GM20431 (cell line): ENCODE measurements around the gene DUSP19.
"Not testable (repeated sequence)": the region's sequence is repeated elsewhere in the genome, so short reads cannot be mapped to it uniquely, and the experiment has no call there.

Source experiments
- in situ Hi-C: fragments of 300-500 bp; cut with MseI, MboI; formaldehyde crosslinking; loops from one replicate; pipeline ENCODE4 v1.15.0; 2020; ENCODE audit warnings: low sequenced_read_pairs; ENCODE audit not compliant: unreplicated experiment

DUSP19 gene, protein sequence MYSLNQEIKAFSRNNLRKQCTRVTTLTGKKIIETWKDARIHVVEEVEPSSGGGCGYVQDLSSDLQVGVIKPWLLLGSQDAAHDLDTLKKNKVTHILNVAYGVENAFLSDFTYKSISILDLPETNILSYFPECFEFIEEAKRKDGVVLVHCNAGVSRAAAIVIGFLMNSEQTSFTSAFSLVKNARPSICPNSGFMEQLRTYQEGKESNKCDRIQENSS

GRCh38 chr2:183078464-183079138 is at the start of gene DUSP19:
Gene DUSP19 (plus strand): TSS chr2:183078747. CDS start chr2:183078934, 187 bp downstream.
- in situ Hi-C loops, result no loop called here

DNA sequence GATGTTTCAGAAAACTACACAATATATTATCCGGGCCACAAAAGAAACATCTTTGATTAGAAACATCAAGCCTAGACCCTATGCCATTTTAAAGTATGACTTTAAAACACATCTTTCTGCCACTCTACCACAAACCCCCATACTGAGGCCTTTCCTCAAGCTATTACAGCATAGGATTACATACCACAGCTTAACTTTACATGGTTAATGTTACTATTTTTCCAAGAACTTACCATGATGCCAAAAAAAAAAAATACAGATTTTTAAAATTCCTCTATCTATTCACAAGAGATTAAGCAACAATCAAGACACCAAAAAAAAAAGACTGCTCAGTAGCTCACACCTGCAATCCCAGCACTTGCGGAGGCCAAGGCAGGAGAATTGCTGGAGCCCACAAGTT is 49.3 kb upstream of the DUSP19 start:
- in situ Hi-C loops, result no loop called here

DNA sequence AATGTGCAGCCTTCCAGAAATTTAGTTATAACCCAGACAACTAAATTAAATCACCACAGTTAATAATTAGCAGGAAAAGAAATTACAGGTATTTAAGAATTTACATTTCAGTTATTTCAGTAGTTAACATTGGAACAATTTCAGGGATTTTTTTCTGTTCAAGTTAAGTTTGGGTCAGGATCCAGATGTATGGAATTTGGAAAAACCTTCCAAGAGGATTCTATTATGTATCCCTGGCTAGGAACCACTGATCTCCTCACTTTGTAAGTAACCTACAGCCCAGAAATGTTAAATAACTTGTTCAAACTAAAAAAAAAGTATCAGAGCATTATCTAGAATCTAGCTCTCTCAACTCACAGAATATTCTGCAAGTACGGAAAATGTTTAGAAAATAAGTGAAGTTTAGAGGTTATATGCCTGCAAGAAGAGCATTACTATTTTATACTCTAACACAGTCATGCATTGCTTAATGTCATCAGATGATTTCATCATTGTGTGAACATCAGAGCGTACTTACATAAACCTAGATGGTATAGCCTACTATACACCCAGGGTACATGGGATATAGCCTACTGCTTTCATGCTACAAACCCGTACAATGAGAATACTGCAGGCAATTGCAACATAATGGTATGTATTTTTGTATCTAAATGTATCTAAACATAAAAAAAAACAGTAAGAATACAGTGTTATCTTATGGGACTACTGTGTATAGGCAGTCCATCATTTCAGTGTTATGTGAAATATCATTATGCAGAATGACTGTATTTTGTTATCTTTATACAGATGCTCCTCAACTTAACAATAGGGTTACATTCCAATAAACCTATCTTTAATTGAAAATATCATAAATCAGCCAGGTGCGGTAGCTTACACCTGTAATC is 46.4 kb upstream of the DUSP19 start:
- in situ Hi-C loops, result no loop called here

DNA sequence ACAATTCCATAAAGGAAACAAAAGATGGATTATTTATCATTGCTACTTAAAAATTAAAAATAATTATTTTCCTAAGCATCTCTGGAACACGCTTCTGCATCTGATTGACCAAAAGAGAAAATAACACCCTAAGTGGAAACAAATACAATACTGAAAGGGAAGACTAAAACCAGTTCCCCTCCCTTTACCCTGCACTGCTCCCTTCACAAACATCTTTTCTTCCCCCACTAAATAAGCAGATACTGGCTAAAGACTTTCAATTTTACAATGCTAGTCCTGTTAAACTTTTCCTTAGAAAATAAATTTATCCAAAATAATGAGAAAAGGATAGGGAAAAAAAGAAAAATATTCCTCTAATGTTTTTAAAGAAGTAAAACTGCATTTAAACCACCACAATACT is 44.6 kb upstream of the DUSP19 start:
- in situ Hi-C loops, result no loop called here

- in situ Hi-C loops, result no loop called here
These were observed 43.7 kb upstream of the DUSP19 start for GRCh38 chr2:183034806-183035205.

DNA sequence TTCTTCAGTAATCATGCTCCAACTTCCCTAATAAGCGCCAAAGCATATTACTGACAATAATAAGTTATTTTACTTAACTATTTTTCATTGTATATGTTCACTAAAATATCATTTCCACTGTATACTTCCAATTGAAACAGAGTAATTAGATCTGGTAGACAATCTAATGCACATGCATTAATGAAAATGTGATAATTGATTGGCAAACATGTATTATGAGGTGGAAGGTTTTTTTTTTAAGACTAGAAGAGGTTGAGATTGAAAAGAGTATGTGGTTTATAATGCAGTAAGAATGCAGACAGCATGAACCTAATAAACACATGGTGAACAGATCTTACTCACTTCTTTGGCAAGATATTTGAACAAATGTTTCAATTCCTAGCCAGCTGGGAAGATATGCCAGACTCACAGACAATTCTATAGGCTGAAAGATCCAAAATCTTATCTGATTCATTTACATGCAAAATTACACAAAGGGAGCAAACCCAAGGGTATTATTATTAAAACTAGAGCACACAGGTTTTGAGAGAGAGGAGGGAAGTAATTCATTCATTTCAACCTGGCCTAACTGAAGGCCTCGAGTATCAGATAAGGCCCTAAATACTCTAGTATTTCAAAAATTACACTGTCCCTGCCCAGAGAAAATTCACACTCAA is 43.1 kb upstream of the DUSP19 start:
- in situ Hi-C loops, result no loop called here

- in situ Hi-C loops, result no loop called here
These were observed 42.4 kb upstream of the DUSP19 start for GRCh38 chr2:183035954-183036669.

GRCh38 chr2:183037074-183037552 is 41.4 kb upstream of the DUSP19 start:
- in situ Hi-C loops, result no loop called here

GRCh38 chr2:183037553-183038340 is 40.8 kb upstream of the DUSP19 start:
- in situ Hi-C loops, result no loop called here

GRCh38 chr2:183038341-183039300 is 39.9 kb upstream of the DUSP19 start, which contains the start of gene NCKAP1:
Gene NCKAP1 (minus strand): TSS chr2:183038457. CDS start chr2:183038099, 358 bp downstream.
- in situ Hi-C loops, result no loop called here

DNA sequence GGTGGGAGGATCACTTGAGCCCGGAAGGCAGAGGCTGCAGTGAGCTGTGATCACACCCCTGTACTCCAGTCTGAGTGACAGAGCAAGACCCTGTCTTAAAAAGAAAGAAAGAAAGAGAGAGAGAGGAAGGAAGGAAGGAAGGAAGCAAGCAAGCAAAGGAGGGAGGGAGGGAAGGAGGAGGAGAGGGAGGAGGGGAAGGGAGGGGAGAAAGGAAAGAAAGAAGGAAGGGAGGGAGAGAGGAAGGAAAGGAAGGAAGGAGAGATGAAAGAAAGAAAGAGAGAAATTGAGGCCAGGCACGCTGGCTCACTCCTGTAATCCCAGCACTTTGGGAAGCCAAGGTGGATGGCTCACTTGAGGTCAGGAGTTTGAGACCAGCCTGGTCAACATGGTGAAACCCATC is 37.9 kb upstream of the DUSP19 start:
- in situ Hi-C loops, result no loop called here

DNA sequence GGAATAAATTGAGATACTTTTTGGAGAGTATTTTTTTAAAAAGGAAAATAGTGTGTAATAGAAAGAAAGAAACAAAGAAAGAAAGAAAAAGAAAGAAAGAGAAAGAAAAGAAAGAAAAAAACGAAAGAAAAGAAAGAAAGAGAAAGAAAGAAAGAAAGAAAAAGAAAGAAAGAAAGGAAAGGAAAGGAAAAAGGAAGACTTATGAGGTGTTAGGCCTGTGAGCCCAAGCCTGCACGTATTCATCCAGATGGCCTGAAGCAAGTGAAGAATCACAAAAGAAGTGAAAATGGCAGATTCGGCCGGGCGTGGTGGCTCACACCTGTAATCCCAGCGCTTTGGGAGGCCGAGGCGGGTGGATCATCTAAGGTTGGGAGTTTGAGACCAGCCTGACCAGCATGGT is 35.0 kb upstream of the DUSP19 start:
- in situ Hi-C loops, result not testable (repeated sequence)

DNA sequence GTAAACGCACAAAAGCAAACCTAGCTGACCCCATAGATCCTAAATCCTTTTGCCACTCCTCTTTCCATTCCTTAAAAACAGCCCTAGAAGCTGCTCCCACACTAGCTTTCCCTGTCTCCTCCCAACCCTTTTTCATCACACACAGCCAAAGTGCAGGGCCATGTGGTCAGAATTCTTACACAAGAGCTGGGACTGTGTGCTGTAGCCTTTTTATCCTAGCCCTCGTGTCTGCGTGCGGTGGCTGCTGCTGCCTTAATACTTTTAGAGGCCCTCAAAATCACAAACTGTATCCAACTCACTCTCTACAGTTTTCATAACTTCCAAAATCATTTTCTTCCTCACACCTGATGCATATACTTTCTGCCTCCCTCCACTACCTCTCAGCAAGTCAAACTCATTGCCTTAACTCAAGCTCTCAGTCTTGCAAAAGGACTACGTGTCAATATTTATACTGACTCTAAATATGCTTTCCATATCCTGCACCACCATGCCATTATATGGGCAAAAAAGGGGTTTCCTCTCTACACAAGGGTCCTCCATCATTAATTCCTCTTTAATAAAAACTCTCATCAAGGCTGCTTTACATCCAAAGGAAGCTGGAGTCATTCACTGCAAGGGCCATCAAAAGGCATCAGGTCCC is 30.9 kb upstream of the DUSP19 start:
- in situ Hi-C loops, result not testable (repeated sequence)

DNA sequence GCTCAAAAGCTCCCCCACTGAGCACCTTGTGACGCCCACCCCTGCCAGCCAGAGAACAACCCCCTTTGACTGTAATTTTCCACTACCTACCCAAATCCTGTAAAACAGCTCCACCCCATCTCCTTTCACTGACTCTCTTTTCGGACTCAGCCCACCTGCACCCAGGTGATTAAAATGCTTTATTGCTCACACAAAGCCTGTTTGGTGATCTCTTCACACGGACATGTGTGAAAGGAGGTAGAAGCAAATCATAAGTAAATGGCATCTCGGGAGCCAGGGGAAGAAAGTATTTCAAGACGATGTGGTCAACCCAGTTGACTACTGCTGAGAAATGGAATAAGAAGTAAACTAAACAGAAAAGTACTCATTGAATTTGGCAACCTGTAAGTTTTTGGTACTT is 29.1 kb upstream of the DUSP19 start:
- in situ Hi-C loops, result no loop called here

DNA sequence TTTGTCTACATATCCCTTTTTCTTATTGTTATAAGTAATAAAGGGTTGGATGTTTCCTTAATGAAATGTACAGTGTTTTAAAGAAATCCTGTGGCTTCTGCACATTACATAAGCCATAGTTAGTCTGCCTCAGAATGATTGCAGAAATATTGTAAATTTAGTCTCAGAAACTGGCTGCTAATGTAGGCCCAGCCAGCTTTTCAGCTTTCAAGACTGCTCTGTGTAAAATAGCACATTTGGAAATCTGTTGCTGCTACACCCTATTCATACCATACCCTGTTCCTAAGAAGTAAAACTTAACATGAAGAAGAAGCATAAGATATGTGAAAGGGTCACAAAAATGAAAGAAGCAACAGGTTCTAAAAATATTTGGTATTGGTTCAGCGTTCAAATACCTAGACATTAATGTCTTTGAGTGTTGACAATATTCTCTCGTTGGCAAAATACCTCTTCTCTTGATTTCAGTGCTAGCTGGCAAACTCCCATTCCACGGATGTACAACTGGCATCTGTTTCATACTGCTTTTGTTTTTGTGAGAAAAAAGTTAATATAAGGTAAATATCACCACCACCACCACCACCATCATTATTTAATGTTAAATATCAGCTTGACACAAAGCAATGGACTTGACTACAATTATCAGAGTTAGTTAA is 21.1 kb upstream of the DUSP19 start:
- in situ Hi-C loops, result no loop called here

- in situ Hi-C loops, result no loop called here
These were observed 19.0 kb upstream of the DUSP19 start for GRCh38 chr2:183059561-183059960.
